ENCODE measurements around the gene NPR1. TPM values are rescaled to one million over a fixed set of nuclear protein-coding genes. Genes with fewer than 3 reads are reported as not detected.

NPR1 gene
- total and polyA plus RNA-seq, 2 of the 13 experiments (the other 11 are each of a cell fraction or from before 2014, with no cell fraction given) = not detected

DNA sequence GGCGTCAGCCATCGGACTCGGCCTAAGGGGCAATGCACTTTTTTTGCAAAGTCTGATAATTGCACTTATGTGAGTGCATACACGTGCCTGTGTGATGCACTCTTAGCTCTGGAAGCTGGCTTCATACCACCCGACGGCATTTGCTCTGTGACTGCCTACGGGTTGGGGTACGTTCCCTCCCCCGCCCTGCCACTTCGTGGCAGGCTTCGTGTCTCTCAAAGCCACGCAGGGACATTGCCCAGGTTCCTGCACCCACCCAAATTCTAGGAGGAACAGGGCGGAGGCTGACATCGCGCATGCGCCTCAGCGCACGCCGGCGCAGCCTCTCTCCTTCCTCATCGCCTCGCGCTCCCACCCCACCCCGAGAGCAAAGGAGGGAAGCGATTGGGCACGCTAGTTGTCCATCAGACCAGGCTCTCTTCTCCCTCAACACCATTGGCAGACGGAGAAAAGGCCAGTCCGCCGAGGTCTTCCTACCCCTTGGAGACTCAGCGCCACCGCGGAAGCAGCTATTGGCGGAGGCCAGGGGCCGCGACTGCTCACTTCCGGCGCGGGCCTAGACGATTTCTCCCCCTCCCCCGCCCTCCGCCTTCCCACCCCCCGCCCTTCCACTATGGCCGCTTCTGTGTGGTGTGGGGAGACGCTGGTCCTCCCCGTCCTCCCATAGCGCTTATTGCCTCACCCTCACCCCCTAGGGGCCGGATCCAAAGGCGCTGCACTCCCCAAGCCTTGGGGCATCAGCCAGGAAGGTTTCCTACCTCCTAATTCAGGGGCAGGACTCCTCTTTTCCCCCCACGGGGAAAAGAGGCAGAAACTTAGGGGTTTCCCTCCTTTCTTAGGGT lies 49.2 kb downstream of the NPR1 start, which contains the start of gene INTS3 (continued):
- TF ChIP-seq, protein P1, sequence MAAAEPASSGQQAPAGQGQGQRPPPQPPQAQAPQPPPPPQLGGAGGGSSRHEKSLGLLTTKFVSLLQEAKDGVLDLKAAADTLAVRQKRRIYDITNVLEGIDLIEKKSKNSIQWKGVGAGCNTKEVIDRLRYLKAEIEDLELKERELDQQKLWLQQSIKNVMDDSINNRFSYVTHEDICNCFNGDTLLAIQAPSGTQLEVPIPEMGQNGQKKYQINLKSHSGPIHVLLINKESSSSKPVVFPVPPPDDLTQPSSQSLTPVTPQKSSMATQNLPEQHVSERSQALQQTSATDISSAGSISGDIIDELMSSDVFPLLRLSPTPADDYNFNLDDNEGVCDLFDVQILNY (CRISPR knock-in tag; conservative IDR thresholded peaks at IDR 0.05) = no peak
- TF ChIP-seq CCDC6 (CRISPR knock-in tag; IDR thresholded peaks at IDR 0.05) = no peak
- TF ChIP-seq ZNF605 (CRISPR knock-in tag; IDR thresholded peaks at IDR 0.05) = peak; percentile 66
- 0 out of 2 replicates have a peak, but pooled peaks have one; percentile 10 for TF ChIP-seq POGK (CRISPR knock-in tag; conservative IDR thresholded peaks at IDR 0.05)
- TF ChIP-seq, protein P2, sequence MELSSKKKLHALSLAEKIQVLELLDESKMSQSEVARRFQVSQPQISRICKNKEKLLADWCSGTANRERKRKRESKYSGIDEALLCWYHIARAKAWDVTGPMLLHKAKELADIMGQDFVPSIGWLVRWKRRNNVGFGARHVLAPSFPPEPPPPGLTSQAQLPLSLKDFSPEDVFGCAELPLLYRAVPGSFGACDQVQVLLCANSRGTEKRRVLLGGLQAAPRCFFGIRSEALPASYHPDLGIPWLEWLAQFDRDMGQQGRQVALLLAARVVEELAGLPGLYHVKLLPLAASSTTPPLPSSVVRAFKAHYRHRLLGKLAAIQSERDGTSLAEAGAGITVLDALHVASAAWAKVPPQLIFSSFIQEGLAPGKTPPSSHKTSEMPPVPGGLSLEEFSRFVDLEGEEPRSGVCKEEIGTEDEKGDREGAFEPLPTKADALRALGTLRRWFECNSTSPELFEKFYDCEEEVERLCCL (CRISPR knock-in tag; IDR thresholded peaks at IDR 0.05; ENCODE audit: borderline replicate concordance) = no peak
- peak; percentile 97 for TF ChIP-seq SP2 (CRISPR knock-in tag; IDR thresholded peaks at IDR 0.05)
- peak; percentile 55 for TF ChIP-seq ELF3 (CRISPR knock-in tag; IDR thresholded peaks at IDR 0.05)
- peak; percentile 93 for TF ChIP-seq ZNF263 (CRISPR knock-in tag; IDR thresholded peaks at IDR 0.05)
- 0 out of 2 replicates have a peak, but pooled peaks have one; percentile 27 for TF ChIP-seq NFKB2 (CRISPR knock-in tag; IDR thresholded peaks at IDR 0.05; ENCODE audit: borderline replicate concordance)
- TF ChIP-seq, protein P3, sequence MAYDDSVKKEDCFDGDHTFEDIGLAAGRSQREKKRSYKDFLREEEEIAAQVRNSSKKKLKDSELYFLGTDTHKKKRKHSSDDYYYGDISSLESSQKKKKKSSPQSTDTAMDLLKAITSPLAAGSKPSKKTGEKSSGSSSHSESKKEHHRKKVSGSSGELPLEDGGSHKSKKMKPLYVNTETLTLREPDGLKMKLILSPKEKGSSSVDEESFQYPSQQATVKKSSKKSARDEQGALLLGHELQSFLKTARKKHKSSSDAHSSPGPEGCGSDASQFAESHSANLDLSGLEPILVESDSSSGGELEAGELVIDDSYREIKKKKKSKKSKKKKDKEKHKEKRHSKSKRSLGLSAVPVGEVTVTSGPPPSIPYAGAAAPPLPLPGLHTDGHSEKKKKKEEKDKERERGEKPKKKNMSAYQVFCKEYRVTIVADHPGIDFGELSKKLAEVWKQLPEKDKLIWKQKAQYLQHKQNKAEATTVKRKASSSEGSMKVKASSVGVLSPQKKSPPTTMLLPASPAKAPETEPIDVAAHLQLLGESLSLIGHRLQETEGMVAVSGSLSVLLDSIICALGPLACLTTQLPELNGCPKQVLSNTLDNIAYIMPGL (CRISPR knock-in tag; IDR thresholded peaks at IDR 0.05; ENCODE audit: borderline replicate concordance in 1 of 2, low read depth in 1 of 2) = peak; percentile 38 to 56; a peak in 3 of 4 replicates
- peak; percentile 73 for TF ChIP-seq RFX5 (IDR thresholded peaks at IDR 0.05; ENCODE audit: low read depth, low read length)
- 0 out of 2 replicates have a peak, but pooled peaks have one; percentile 60 for TF ChIP-seq ZNF567 (CRISPR knock-in tag; IDR thresholded peaks at IDR 0.05; ENCODE audit: borderline replicate concordance)
- peak; percentile 61 for TF ChIP-seq ZNF788 (CRISPR knock-in tag; IDR thresholded peaks at IDR 0.05; ENCODE audit: borderline replicate concordance)
- no peak for TF ChIP-seq TOPORS (CRISPR knock-in tag; IDR thresholded peaks at IDR 0.05)
- no peak for TF ChIP-seq HOXD1 (CRISPR knock-in tag; IDR thresholded peaks at IDR 0.05)
- peak; percentile 56; the same call in 1 of the 2 replicates for TF ChIP-seq CAMTA2 (CRISPR knock-in tag; IDR thresholded peaks at IDR 0.05; ENCODE audit: borderline replicate concordance)
- peak; percentile 89 for TF ChIP-seq HMGXB3 (CRISPR knock-in tag; IDR thresholded peaks at IDR 0.05; ENCODE audit: borderline replicate concordance)

Measured in HepG2 (cell line).